ENCODE results near the gene RET.

Gene RET

GRCh38 chr10:43112608-43112961, 35.7 kb downstream of the RET start:
- no peak overlapping the region for H3K27ac ChIP-seq (ENCODE audit: low read depth, low read length)

GRCh38 chr10:43113201-43114087, 36.6 kb downstream of the RET start:
- no peak overlapping the region for H2AK5ac ChIP-seq (ENCODE audit: low read length)
- H2BK15ac ChIP-seq (replicated peaks; ENCODE audit: low read depth): no peak overlapping the region
- no CpG with 5 or more reads among the region's 16 CpGs for WGBS (ENCODE audit: extremely low coverage, insufficient coverage, low lambda C conversion rate)
- no peaks in the 10 kb centered on the region for H3K27me3 ChIP-seq (ENCODE audit: insufficient read depth, low read length, poor library complexity)
- H3K79me2 ChIP-seq (ENCODE audit: control insufficient read depth, insufficient read depth, low read length): no peaks in the 10 kb centered on the region
- no peak overlapping the region for H3K4me2 ChIP-seq (ENCODE audit: low read length)
- H3K27ac ChIP-seq (ENCODE audit: low read depth, low read length): no peak overlapping the region
- no peak for DNase-seq
- no peak overlapping the region for H3K4ac ChIP-seq (ENCODE audit: low read depth, low read length)
- H2BK120ac ChIP-seq (ENCODE audit: low read depth, low read length): no peak overlapping the region
- H3K4me1 ChIP-seq (ENCODE audit: control insufficient read depth, low read depth, low read length): no peaks in the 10 kb centered on the region
- no peaks in the 10 kb centered on the region for H3K79me1 ChIP-seq (ENCODE audit: low read length)
- no peak overlapping the region for H4K5ac ChIP-seq (ENCODE audit: low read length)
- H4K8ac ChIP-seq (ENCODE audit: low read depth, low read length): no peak overlapping the region
- H3K56ac ChIP-seq (ENCODE audit: low read length): no peak overlapping the region
- no peaks in the 10 kb centered on the region for H3K36me3 ChIP-seq (ENCODE audit: control insufficient read depth, insufficient read depth, low read length)
- no peak overlapping the region for H3K23ac ChIP-seq (ENCODE audit: low read length)
- no peak overlapping the region for H3K18ac ChIP-seq (ENCODE audit: low read length)
- no peak overlapping the region for H3K9ac ChIP-seq (ENCODE audit: low read length)
- no peak overlapping the region for H2BK5ac ChIP-seq (ENCODE audit: low read length)
- H3K4me3 ChIP-seq (ENCODE audit: low read length): no peak overlapping the region

More at GRCh38 chr10:43112608-43112961, 35.7 kb downstream of the RET start:
- Histone ChIP-seq H3K4me2 (ENCODE audit: low read length) (no peak overlapping the region), H4K8ac (ENCODE audit: low read depth, low read length) (no peak overlapping the region), H3K23ac (ENCODE audit: low read length) (no peak overlapping the region), H2BK5ac (ENCODE audit: low read length) (no peak overlapping the region), H3K9ac (ENCODE audit: low read length) (no peak overlapping the region), H4K5ac (ENCODE audit: low read length) (no peak overlapping the region), H3K4me3 (ENCODE audit: low read length) (no peak overlapping the region), H3K4ac (ENCODE audit: low read depth, low read length) (no peak overlapping the region), H2BK120ac (ENCODE audit: low read depth, low read length) (no peak overlapping the region), H3K18ac (ENCODE audit: low read length) (no peak overlapping the region), H3K27me3 (ENCODE audit: insufficient read depth, low read length, poor library complexity) (no peaks in the 10 kb centered on the region), H3K4me1 (ENCODE audit: control insufficient read depth, low read depth, low read length) (no peaks in the 10 kb centered on the region), H3K36me3 (ENCODE audit: control insufficient read depth, insufficient read depth, low read length) (no peaks in the 10 kb centered on the region), H3K56ac (ENCODE audit: low read length) (no peak overlapping the region), H3K79me2 (ENCODE audit: control insufficient read depth, insufficient read depth, low read length) (no peaks in the 10 kb centered on the region), H2BK15ac (replicated peaks; ENCODE audit: low read depth) (no peak overlapping the region), H3K79me1 (ENCODE audit: low read length) (no peaks in the 10 kb centered on the region), H2AK5ac (ENCODE audit: low read length) (no peak overlapping the region)
- no peak for DNase-seq
- no CpG with 5 or more reads among the region's 7 CpGs for WGBS (ENCODE audit: extremely low coverage, insufficient coverage, low lambda C conversion rate)

GRCh38 chr10:43114088-43114742, 37.3 kb downstream of the RET start:
- no peaks in the 10 kb centered on the region for H3K79me2 ChIP-seq (ENCODE audit: control insufficient read depth, insufficient read depth, low read length)
- H3K9ac ChIP-seq (ENCODE audit: low read length): no peak overlapping the region
- H3K27ac ChIP-seq (ENCODE audit: low read depth, low read length): no peak overlapping the region
- no peaks in the 10 kb centered on the region for H3K27me3 ChIP-seq (ENCODE audit: insufficient read depth, low read length, poor library complexity)
- WGBS (ENCODE audit: extremely low coverage, insufficient coverage, low lambda C conversion rate): no CpG with 5 or more reads among the region's 24 CpGs
- H3K4me2 ChIP-seq (ENCODE audit: low read length): no peak overlapping the region
- no peaks in the 10 kb centered on the region for H3K36me3 ChIP-seq (ENCODE audit: control insufficient read depth, insufficient read depth, low read length)
- no peak overlapping the region for H2BK5ac ChIP-seq (ENCODE audit: low read length)
- H2BK120ac ChIP-seq (ENCODE audit: low read depth, low read length): no peak overlapping the region
- no peak overlapping the region for H4K8ac ChIP-seq (ENCODE audit: low read depth, low read length)
- H2AK5ac ChIP-seq (ENCODE audit: low read length): no peak overlapping the region
- no peak overlapping the region for H3K18ac ChIP-seq (ENCODE audit: low read length)
- DNase-seq: no peak
- no peak overlapping the region for H3K23ac ChIP-seq (ENCODE audit: low read length)
- H3K79me1 ChIP-seq (ENCODE audit: low read length): no peaks in the 10 kb centered on the region
- H3K56ac ChIP-seq (ENCODE audit: low read length): no peak overlapping the region
- H2BK15ac ChIP-seq (replicated peaks; ENCODE audit: low read depth): no peak overlapping the region
- H3K4ac ChIP-seq (ENCODE audit: low read depth, low read length): no peak overlapping the region
- no peaks in the 10 kb centered on the region for H3K4me1 ChIP-seq (ENCODE audit: control insufficient read depth, low read depth, low read length)
- no peak overlapping the region for H4K5ac ChIP-seq (ENCODE audit: low read length)
- H3K4me3 ChIP-seq (ENCODE audit: low read length): no peak overlapping the region

- Histone ChIP-seq H4K5ac (ENCODE audit: low read length) (no peak overlapping the region), H3K4me3 (ENCODE audit: low read length) (no peak overlapping the region), H2BK120ac (ENCODE audit: low read depth, low read length) (no peak overlapping the region), H3K23ac (ENCODE audit: low read length) (no peak overlapping the region), H3K27me3 (ENCODE audit: insufficient read depth, low read length, poor library complexity) (no peaks in the 10 kb centered on the region), H3K4ac (ENCODE audit: low read depth, low read length) (no peak overlapping the region), H3K79me2 (ENCODE audit: control insufficient read depth, insufficient read depth, low read length) (no peaks in the 10 kb centered on the region), H3K56ac (ENCODE audit: low read length) (no peak overlapping the region), H2BK5ac (ENCODE audit: low read length) (no peak overlapping the region), H3K4me2 (ENCODE audit: low read length) (no peak overlapping the region), H3K18ac (ENCODE audit: low read length) (no peak overlapping the region), H3K79me1 (ENCODE audit: low read length) (no peaks in the 10 kb centered on the region), H4K8ac (ENCODE audit: low read depth, low read length) (no peak overlapping the region), H2AK5ac (ENCODE audit: low read length) (no peak overlapping the region), H2BK15ac (replicated peaks; ENCODE audit: low read depth) (no peak overlapping the region), H3K27ac (ENCODE audit: low read depth, low read length) (no peak overlapping the region), H3K36me3 (ENCODE audit: control insufficient read depth, insufficient read depth, low read length) (no peaks in the 10 kb centered on the region), H3K4me1 (ENCODE audit: control insufficient read depth, low read depth, low read length) (no peaks in the 10 kb centered on the region), H3K9ac (ENCODE audit: low read length) (no peak overlapping the region)
- DNase-seq: peak; percentile 4
- no CpG with 5 or more reads among the region's 17 CpGs for WGBS (ENCODE audit: extremely low coverage, insufficient coverage, low lambda C conversion rate)
Observed at GRCh38 chr10:43114743-43115611, 38.1 kb downstream of the RET start.

GRCh38 chr10:43115881-43116595, 39.2 kb downstream of the RET start:
- no peak overlapping the region for H3K18ac ChIP-seq (ENCODE audit: low read length)

More at GRCh38 chr10:43115881-43116595, 39.2 kb downstream of the RET start:
- WGBS (ENCODE audit: extremely low coverage, insufficient coverage, low lambda C conversion rate): no CpG with 5 or more reads among the region's 10 CpGs
- H2BK15ac ChIP-seq (replicated peaks; ENCODE audit: low read depth): no peak overlapping the region
- no peak overlapping the region for H3K27ac ChIP-seq (ENCODE audit: low read depth, low read length)
- no peak overlapping the region for H4K5ac ChIP-seq (ENCODE audit: low read length)
- no peak overlapping the region for H2AK5ac ChIP-seq (ENCODE audit: low read length)
- no peak overlapping the region for H4K8ac ChIP-seq (ENCODE audit: low read depth, low read length)
- DNase-seq: no peak
- no peak overlapping the region for H3K4me3 ChIP-seq (ENCODE audit: low read length)
- no peaks in the 10 kb centered on the region for H3K79me1 ChIP-seq (ENCODE audit: low read length)
- no peaks in the 10 kb centered on the region for H3K27me3 ChIP-seq (ENCODE audit: insufficient read depth, low read length, poor library complexity)
- H3K56ac ChIP-seq (ENCODE audit: low read length): no peak overlapping the region
- no peak overlapping the region for H3K23ac ChIP-seq (ENCODE audit: low read length)
- H3K9ac ChIP-seq (ENCODE audit: low read length): no peak overlapping the region
- H2BK120ac ChIP-seq (ENCODE audit: low read depth, low read length): no peak overlapping the region
- no peaks in the 10 kb centered on the region for H3K36me3 ChIP-seq (ENCODE audit: control insufficient read depth, insufficient read depth, low read length)
- no peak overlapping the region for H2BK5ac ChIP-seq (ENCODE audit: low read length)
- H3K79me2 ChIP-seq (ENCODE audit: control insufficient read depth, insufficient read depth, low read length): no peaks in the 10 kb centered on the region
- no peaks in the 10 kb centered on the region for H3K4me1 ChIP-seq (ENCODE audit: control insufficient read depth, low read depth, low read length)
- no peak overlapping the region for H3K4ac ChIP-seq (ENCODE audit: low read depth, low read length)
- no peak overlapping the region for H3K4me2 ChIP-seq (ENCODE audit: low read length)
